ENCODE measurements around the gene GTF3C5.

GRCh38 chr9:133104718-133105460 lies 74.1 kb downstream of the GTF3C5 start:
- TF ChIP-seq CTCF (IDR thresholded peaks at IDR 0.05; ENCODE audit: poor library complexity), result no peak
- no peak for TF ChIP-seq EZH2 (IDR thresholded peaks at IDR 0.05; ENCODE audit: borderline replicate concordance)

Data from hepatocyte (in vitro differentiated cells).